Placental epithelial cell (primary cell): ENCODE results near the gene ALOX5AP. TPM values are rescaled to one million over a fixed set of nuclear protein-coding genes. Genes with fewer than 3 reads are reported as not detected.

Experiments
- total RNA-seq: library from RNA; depleted of rRNA; stranded (reverse); fragments of >200 nt; gene quantifications from 2 replicates; pipeline ENCODE4 v1.2.3, GENCODE V29; 2012

The ALOX5AP gene
- total RNA-seq, result 0.76 and 2.0 TPM in 2 replicates

DNA sequence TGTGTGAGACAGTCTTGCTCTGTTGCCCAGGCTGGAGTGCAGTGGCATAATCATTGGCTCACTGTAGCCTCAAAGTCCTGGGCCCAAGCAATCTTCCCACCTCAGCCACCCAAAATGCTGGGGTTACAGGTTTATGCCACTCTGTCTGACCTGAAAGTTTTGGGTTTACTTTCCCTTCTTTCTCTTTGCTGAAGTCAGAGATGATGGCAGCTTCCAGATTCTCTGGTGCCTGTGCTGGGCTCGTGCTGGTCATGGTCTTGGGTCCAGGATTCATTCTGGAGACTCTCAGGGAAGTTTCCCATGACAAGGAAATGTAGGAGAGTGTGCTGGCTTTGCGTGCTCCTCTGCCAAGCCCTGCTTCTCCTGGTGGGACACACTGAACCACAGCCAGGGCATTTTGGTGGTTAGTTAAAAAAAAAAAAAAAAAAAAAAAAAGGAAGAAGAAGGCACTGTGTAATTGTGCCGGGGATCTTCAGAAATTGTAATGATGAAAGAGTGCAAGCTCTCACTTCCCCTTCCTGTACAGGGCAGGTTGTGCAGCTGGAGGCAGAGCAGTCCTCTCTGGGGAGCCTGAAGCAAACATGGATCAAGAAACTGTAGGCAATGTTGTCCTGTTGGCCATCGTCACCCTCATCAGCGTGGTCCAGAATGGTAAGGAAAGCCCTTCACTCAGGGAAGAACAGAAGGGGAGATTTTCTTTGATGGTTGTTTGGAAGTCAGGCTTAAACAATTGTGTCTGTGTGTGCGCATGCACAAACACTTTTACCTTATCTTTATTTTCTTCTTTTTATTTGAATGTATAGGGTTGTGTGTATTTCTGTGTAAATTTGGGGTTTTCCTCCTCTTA, at the start of gene ALOX5AP:
Gene ALOX5AP (plus strand): TSS at position 519 of the 847 bp plus-strand sequence. CDS start 63 bp downstream, at position 582.

Other genes starting within 250 kb of the ALOX5AP start
- gene USPL1, start 117.6 kb upstream of the ALOX5AP start, total RNA-seq, result 20.4 and 28.1 TPM in 2 replicates
- gene MEDAG, start 170.7 kb downstream of the ALOX5AP start, total RNA-seq, result 0.54 and 1.6 TPM in 2 replicates
- not detected in 2 replicates for gene TEX26, start 197.1 kb downstream of the ALOX5AP start, total RNA-seq